Tibial artery (tissue), 4 donors: ENCODE data around the gene UNC93B1.

Source experiments
- DNase-seq, 2 donors: peaks; one replicate each; pipeline ENCODE4 v3.0.0-alpha.2; 2019
- H3K27ac ChIP-seq, 2 donors: fragments of 200-600 bp; sonication (generic) in 1 of 2; 1 replicate in 1 of 2; 2 replicates in 1 of 2; pipeline ENCODE4 v1.5.1; 2018 to 2019; ENCODE audit warnings: mild to moderate bottlenecking in 1 of 2
- H3K27me3 ChIP-seq, 2 donors: fragments of 200-600 bp; sonication (generic) in 1 of 2; one replicate each; pipeline versions ENCODE4 v1.5.1 to v1.6.0; 2016 to 2019
- H3K36me3 ChIP-seq, 3 donors: fragments of 200-600 bp; sonication (generic) in 2 of 3; one replicate each; pipeline ENCODE4 v1.5.1; 2016 to 2019; ENCODE audit warnings: mild to moderate bottlenecking in 2 of 3
- H3K4me1 ChIP-seq, 4 donors: fragments of 200-600 bp; sonication (generic) in 2 of 4; 1 replicate in 3 of 4; 2 replicates in 1 of 4; pipeline ENCODE4 v1.5.1; 2016 to 2019
- H3K4me3 ChIP-seq, 2 donors: fragments of 200-600 bp; sonication (generic) in 1 of 2; 1 replicate in 1 of 2; 2 replicates in 1 of 2; pipeline ENCODE4 v1.5.1; 2018 to 2019; ENCODE audit warnings: mild to moderate bottlenecking in 2 of 2
- H3K9me3 ChIP-seq, 3 donors: fragments of 200-600 bp; sonication (generic) in 1 of 3; one replicate each; pipeline ENCODE4 v1.5.1; 2016 to 2019
- intact Hi-C: fragments of 100-400 bp; cut with DNase I; formaldehyde crosslinking; loops from one replicate; pipeline ENCODE4 v1.15.0; 2023; ENCODE audit warnings: low total_unique reads
- TF ChIP-seq, protein P1 (sequence below), 2 experiments: fragments of 200-600 bp in 1 of 2; fragments of 450-650 bp in 1 of 2; IDR thresholded peaks; one replicate each; pipeline ENCODE4 v1.5.1; 2017 to 2019; ENCODE audit warnings: antibody characterized with exemption in 2 of 2, mild to moderate bottlenecking in 1 of 2, moderate library complexity in 1 of 2

Gene UNC93B1

DNA sequence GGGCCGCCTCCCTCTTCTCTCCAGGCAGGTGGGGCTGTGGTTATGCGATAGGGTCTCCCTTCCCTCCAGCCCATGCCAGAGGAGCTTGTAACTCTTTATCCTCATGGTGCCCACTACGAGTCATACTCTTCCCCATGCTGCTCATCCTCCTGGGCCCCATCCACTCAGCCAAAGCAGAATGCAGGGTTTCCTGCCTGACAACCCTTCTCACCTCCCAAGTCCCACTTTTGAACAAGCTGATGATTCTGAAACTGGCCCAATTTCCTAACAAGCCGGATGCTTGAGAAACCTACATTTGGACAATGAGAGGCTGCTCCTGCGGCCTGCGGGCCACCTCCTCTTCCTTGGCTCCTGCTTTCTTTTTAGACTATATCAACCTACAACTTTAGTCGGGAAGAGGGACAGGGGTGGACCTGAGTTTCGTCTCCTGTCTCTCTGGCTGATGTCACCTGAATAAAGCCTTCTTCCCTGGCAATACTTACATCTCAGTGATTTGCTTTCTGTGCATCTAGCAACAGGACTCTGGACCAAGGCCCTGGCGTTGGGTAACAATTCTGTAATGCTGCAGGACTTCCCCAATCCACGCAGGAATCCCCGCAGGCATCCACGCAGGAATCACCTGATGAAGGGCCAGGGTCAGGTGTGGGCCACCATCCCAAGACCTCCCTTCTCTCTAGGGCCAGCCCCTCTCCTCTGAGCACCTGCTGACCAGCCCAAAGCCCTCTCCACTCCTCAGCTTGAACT is 25.1 kb upstream of the UNC93B1 start:
- TF ChIP-seq, protein P1, sequence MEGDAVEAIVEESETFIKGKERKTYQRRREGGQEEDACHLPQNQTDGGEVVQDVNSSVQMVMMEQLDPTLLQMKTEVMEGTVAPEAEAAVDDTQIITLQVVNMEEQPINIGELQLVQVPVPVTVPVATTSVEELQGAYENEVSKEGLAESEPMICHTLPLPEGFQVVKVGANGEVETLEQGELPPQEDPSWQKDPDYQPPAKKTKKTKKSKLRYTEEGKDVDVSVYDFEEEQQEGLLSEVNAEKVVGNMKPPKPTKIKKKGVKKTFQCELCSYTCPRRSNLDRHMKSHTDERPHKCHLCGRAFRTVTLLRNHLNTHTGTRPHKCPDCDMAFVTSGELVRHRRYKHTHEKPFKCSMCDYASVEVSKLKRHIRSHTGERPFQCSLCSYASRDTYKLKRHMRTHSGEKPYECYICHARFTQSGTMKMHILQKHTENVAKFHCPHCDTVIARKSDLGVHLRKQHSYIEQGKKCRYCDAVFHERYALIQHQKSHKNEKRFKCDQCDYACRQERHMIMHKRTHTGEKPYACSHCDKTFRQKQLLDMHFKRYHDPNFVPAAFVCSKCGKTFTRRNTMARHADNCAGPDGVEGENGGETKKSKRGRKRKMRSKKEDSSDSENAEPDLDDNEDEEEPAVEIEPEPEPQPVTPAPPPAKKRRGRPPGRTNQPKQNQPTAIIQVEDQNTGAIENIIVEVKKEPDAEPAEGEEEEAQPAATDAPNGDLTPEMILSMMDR (IDR thresholded peaks at IDR 0.05) = no peak
- H3K4me1 ChIP-seq = peaks cover 0 to 30% (median 21%) of the 10 kb centered on the region in 4 donors
- no peaks in the 10 kb centered on the region for H3K27me3 ChIP-seq
- DNase-seq = no peak
- H3K36me3 ChIP-seq = peaks cover 4 to 35% (median 31%) of the 10 kb centered on the region in 3 donors
- no peak overlapping the region for H3K4me3 ChIP-seq
- H3K9me3 ChIP-seq = no peaks in the 10 kb centered on the region
- intact Hi-C loops = no loop called here
- H3K27ac ChIP-seq = no peak overlapping the region

- TF ChIP-seq, protein P1 (IDR thresholded peaks at IDR 0.05) = no peak
- Histone ChIP-seq H3K4me3 (no peak overlapping the region), H3K4me1 (peaks cover 0 to 24% (median 19%) of the 10 kb centered on the region in 4 donors), H3K27me3 (no peaks in the 10 kb centered on the region), H3K9me3 (no peaks in the 10 kb centered on the region), H3K36me3 (peaks cover 5 to 24% (median 21%) of the 10 kb centered on the region in 3 donors), H3K27ac (peak overlapping the region in 1 of 2 donors; percentile 11)
- DNase-seq = no peak
- intact Hi-C loops = no loop called here
These were observed 23.8 kb upstream of the UNC93B1 start for GRCh38 chr11:68027667-68028066.

GRCh38 chr11:68026391-68027105 is 22.7 kb upstream of the UNC93B1 start:
- Histone ChIP-seq H3K36me3 (peaks cover 5 to 23% (median 17%) of the 10 kb centered on the region in 3 donors), H3K9me3 (no peaks in the 10 kb centered on the region), H3K4me3 (no peak overlapping the region), H3K27me3 (no peaks in the 10 kb centered on the region), H3K4me1 (peaks cover 0 to 13% (median 11%) of the 10 kb centered on the region in 4 donors), H3K27ac (no peak overlapping the region)
- TF ChIP-seq, protein P1 (IDR thresholded peaks at IDR 0.05) = no peak
- intact Hi-C loops = no loop called here
- DNase-seq = no peak

DNA sequence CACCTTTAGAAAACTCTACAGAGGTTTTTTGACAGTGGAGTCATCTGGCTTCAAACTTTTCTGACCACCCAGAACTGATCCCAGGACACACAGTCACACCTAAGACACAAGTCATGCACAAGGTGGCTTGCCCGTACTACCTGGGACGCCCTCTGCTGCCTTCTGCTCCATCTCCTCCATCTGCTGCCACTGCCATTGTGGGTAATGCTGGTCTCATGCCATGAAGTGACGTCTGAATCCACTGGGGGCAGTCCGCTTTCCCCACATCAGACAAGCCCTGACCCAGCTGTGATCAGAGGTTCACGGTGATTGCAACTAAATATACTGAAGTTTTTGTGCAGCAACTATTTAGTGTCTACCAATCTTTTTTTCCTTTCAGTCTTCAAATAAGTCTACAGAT is 21.1 kb upstream of the UNC93B1 start:
- Histone ChIP-seq H3K4me1 (peaks cover 0 to 6% (median 5%) of the 10 kb centered on the region in 4 donors), H3K4me3 (no peak overlapping the region), H3K36me3 (peaks cover 5 to 23% (median 17%) of the 10 kb centered on the region in 3 donors), H3K9me3 (no peaks in the 10 kb centered on the region), H3K27ac (no peak overlapping the region), H3K27me3 (no peaks in the 10 kb centered on the region)
- TF ChIP-seq, protein P1 (IDR thresholded peaks at IDR 0.05) = no peak
- intact Hi-C loops = no loop called here
- no peak for DNase-seq

GRCh38 chr11:68024508-68024907 is 20.6 kb upstream of the UNC93B1 start:
- H3K27ac ChIP-seq = no peak overlapping the region
- H3K36me3 ChIP-seq = peaks cover 5 to 23% (median 17%) of the 10 kb centered on the region in 3 donors
- TF ChIP-seq, protein P1 (IDR thresholded peaks at IDR 0.05) = no peak
- H3K4me3 ChIP-seq = no peak overlapping the region
- no peaks in the 10 kb centered on the region for H3K9me3 ChIP-seq
- peaks cover 0 to 3% (median 2%) of the 10 kb centered on the region in 4 donors for H3K4me1 ChIP-seq
- intact Hi-C loops = no loop called here
- no peak for DNase-seq
- no peaks in the 10 kb centered on the region for H3K27me3 ChIP-seq
